ENCODE measurements around the gene BEAN1. TPM values are rescaled to one million over a fixed set of nuclear protein-coding genes. Genes with fewer than 3 reads are reported as not detected.
A peak's percentile ranks its signal among the peaks of the same experiment; 100 is the strongest.

Gene BEAN1
- total and polyA plus RNA-seq, 9 of the 15 experiments (the other 6 are each of a cell fraction or from before 2014, with no cell fraction given): not detected

DNA sequence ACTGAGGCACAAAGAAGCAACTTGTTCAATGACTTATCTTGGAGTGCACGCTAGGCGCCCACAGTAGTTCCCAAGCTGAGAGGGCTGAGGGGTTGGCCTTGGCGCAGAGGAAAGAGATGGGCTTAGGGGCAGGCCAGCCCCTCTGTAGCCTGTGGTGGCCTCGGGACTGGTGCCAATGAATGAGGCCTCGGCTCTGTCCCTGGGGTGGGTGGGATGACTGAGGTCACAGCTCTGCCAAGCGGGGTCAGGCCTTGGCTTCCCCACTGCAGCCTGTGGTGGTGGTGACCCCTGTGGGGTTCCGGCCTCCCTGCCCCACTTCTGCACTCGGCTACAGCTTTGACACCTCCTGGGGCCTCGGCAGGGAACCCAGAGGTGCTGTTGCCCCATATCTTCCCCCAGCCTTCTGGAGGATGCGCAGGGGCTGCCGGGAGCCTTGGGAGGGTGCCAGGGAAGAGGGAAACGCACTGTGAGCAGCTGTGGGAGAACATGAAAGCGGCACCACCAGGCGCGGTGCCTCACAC is 46.0 kb downstream of the BEAN1 start:
- FAIRE-seq: no peak
- WGBS (ENCODE audit: insufficient coverage, low coverage, missing lambda C conversion rate): under 1% methylated on average over 14 of the region's 15 CpGs

More for the DNA sequence above, 46.0 kb downstream of the BEAN1 start:
- in situ Hi-C loops (cut with MboI) (no loop called here), intact Hi-C loops (cut with micrococcal nuclease) (no loop called here)
- Histone ChIP-seq H3K4me2 (ENCODE audit: insufficient read depth, low read length) (no peak overlapping the region), H3K36me3 (ENCODE audit: control insufficient read depth, insufficient read depth, low read length) (no peaks in the 10 kb centered on the region), H3K9ac (ENCODE audit: insufficient read depth in 1 of 2, low read depth in 2 of 2, low read length in 2 of 2) (no peak overlapping the region), H3K9me1 (ENCODE audit: control insufficient read depth, insufficient read depth, low read length) (no peaks in the 10 kb centered on the region), H3K79me2 (ENCODE audit: control insufficient read depth, insufficient read depth, low read length) (no peaks in the 10 kb centered on the region), H3K27me3 (ENCODE audit: control insufficient read depth in 2 of 2, insufficient read depth in 2 of 2, low read length in 2 of 2) (peaks cover 26 to 43% of the 10 kb centered on the region in 2 experiments; a peak in 4 of 5 replicates), H4K20me1 (replicated peaks; ENCODE audit: control insufficient read depth, insufficient read depth, low read length) (peaks cover 12% of the 10 kb centered on the region; the same call in 1 of the 2 replicates), H3K4me3 (no peak overlapping the region), H3K27ac (ENCODE audit: extremely low read depth, low read depth, low read length) (no peak overlapping the region), H2AFZ (ENCODE audit: low read depth, low read length) (no peak overlapping the region), H3K4me1 (replicated peaks in 1 of 2; ENCODE audit: control insufficient read depth in 2 of 2, insufficient read depth in 2 of 2, low read length in 2 of 2) (peaks cover 0 to 11% of the 10 kb centered on the region in 2 experiments; a peak in 2 of 5 replicates), H3K9me3 (replicated peaks; ENCODE audit: control insufficient read depth, insufficient read depth, low read depth, low read length) (no peaks in the 10 kb centered on the region)
- POLR2A ChIA-PET: interaction anchor here (0.6 to 1.2 kb wide), 2 partner anchors 33 to 75 kb away, joined by 3 to 5 read pairs; no protein-coding TSS in a partner anchor
- CTCF ChIA-PET (ENCODE audit: low intra/inter-chr PET ratio): no interaction called here
- DNase-seq (ENCODE audit: extremely low read depth in 1 of 4, low spot score in 3 of 4): peak in 1 of 4 experiments; percentile 24
- ATAC-seq: 0 out of 3 replicates have a peak, but pooled peaks have one; percentile 14
- BruUV-seq (replicated peaks): no TSS peak
- TF ChIP-seq BHLHE40 (IDR thresholded peaks at IDR 0.05; ENCODE audit: low read length): no peak
- TF ChIP-seq ZNF274 (IDR thresholded peaks at IDR 0.05; ENCODE audit: borderline replicate concordance, low read depth, low read length): no peak
- TF ChIP-seq, protein P1, sequence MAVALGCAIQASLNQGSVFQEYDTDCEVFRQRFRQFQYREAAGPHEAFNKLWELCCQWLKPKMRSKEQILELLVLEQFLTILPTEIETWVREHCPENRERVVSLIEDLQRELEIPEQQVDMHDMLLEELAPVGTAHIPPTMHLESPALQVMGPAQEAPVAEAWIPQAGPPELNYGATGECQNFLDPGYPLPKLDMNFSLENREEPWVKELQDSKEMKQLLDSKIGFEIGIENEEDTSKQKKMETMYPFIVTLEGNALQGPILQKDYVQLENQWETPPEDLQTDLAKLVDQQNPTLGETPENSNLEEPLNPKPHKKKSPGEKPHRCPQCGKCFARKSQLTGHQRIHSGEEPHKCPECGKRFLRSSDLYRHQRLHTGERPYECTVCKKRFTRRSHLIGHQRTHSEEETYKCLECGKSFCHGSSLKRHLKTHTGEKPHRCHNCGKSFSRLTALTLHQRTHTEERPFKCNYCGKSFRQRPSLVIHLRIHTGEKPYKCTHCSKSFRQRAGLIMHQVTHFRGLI (CRISPR knock-in tag; IDR thresholded peaks at IDR 0.05): no peak
- TF ChIP-seq NCOA1 (IDR thresholded peaks at IDR 0.05; ENCODE audit: low read depth): no peak
- TF ChIP-seq MECOM (CRISPR knock-in tag; IDR thresholded peaks at IDR 0.05): no peak
- no peak for TF ChIP-seq SIX5 (IDR thresholded peaks at IDR 0.05; ENCODE audit: borderline replicate concordance in 1 of 2, insufficient read depth in 1 of 2, low read depth in 1 of 2, low read length in 2 of 2)
- TF ChIP-seq TCF7L2 (IDR thresholded peaks at IDR 0.05; ENCODE audit: low read depth, low read length): no peak
- TF ChIP-seq ZNF586 (CRISPR knock-in tag; conservative IDR thresholded peaks at IDR 0.05): no peak
- no peak for TF ChIP-seq MCM7 (IDR thresholded peaks at IDR 0.05)
- no peak for TF ChIP-seq SMAD4 (CRISPR knock-in tag; conservative IDR thresholded peaks at IDR 0.05)
- peak; percentile 58 for TF ChIP-seq NFIC (IDR thresholded peaks at IDR 0.05)
- TF ChIP-seq NRF1 (conservative IDR thresholded peaks at IDR 0.05 in 1 of 2, IDR thresholded peaks at IDR 0.05 in 1 of 2): peak; percentile 69 to 74

Data from K562 (cell line).